GDM1 (cell line): ENCODE measurements around the gene TEX36.
"Not testable (repeated sequence)": the region's sequence is repeated elsewhere in the genome, so short reads cannot be mapped to it uniquely, and the experiment has no call there.

ENCODE experiments used
- DNase-seq: peaks from one replicate; lab custom pipeline; 2025; lab: John Stamatoyannopoulos, UW

The TEX36 gene

DNA sequence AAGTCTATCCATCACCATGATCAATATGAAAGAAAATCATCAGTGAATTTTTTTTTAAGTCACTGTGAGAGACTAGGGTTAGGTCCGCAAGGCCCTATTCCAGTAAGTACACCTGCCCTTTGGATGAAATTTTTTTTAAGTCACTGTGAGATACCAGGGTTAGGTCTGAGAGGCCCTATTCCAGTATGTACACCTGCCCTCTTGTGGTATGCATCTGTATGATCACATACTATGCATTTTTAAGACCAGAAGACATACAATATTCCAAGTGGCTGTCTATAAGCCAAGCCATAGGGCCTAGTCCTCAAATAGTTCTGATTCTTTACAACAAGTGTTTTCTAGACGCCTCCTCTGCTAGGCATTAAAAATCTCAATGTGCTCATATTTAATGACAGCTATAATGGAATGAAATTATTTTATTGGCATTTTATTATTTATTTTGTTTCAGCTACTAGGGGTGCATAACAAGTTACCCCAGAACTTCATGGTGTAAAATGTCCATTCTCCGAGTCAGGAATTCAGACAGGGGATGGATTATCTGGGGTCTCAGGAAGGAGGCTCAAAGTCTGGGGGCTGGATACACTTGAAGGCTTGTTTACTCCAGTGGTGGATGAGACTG lies 53.1 kb downstream of the TEX36 start:
- DNase-seq: no peak

DNA sequence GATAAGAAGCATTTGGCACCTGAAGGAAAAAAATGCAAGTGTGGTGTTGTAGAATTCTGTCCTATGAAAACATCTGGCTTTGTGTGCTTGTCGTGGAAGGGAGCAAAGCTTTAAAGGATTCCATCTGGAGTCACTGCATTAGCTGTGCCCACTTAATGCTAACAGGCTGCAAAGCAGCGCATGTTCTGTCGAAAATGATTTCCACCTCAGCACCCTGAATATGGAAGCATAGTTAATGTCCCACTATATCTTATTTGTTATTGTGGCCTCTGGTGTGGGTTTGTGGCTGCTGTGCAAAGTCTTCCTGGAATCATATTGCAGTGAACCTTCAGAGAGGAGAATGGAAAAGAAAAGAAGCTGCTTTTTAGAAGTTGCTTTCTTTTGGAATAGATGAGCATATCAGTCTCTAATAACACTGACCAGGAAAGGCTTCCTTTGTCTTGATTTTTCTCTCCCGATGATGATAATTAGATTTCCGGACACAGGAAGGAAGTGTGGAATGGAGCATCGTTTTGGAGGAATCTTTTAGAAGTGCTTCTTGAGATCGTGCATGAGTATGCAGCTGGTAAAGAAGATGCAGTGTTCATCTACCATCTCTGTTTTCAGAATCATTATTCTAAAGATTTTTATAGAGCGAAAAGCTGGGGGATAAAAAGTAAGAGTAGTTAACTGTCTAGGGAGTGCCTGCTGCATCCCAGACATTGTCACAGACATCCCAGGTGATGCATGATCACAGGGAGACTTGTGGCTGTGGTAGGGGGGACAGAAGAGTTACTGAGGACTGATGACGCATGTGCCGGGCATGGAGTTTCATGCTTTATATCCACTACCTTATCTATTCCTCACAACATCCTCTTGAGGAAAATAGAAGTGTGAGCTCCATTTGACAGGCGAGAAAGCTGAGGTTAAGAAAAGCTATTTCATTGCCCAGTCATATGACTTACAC lies 54.6 kb downstream of the TEX36 start:
- no peak for DNase-seq

DNA sequence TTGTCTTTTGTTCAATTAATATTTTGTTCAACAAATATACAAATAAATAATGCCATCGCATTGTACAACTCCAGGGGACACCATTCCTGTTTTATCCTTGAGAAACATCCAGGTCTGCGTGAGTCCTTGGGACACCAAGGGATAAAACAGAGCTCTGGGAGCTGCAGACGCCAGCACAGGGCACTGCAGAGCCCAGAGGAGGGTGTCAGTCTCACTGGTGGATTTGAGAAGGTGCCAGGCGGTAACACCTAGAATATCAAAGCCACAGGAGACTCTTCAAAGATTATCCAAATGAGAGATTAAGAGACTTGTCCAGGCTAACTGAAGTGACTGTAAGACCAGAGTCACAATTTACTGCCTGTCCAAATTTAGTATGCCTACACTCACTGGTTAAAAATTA lies 55.3 kb downstream of the TEX36 start:
- DNase-seq: no peak

GRCh38 chr10:125626671-125627070 lies 56.3 kb downstream of the TEX36 start:
- DNase-seq: no peak

- DNase-seq: no peak
These were observed 57.4 kb downstream of the TEX36 start for GRCh38 chr10:125625586-125625985.

- no peak for DNase-seq
These were observed 58.2 kb downstream of the TEX36 start for GRCh38 chr10:125624800-125625199.

- DNase-seq: no peak
These were observed 61.9 kb downstream of the TEX36 start for GRCh38 chr10:125621052-125621451.

- DNase-seq: no peak
These were observed 62.6 kb downstream of the TEX36 start for GRCh38 chr10:125620401-125620800.

GRCh38 chr10:125613062-125613461 lies 69.9 kb downstream of the TEX36 start:
- DNase-seq: not testable (repeated sequence)

- no peak for DNase-seq
These were observed 71.2 kb downstream of the TEX36 start for GRCh38 chr10:125611756-125612155.

DNA sequence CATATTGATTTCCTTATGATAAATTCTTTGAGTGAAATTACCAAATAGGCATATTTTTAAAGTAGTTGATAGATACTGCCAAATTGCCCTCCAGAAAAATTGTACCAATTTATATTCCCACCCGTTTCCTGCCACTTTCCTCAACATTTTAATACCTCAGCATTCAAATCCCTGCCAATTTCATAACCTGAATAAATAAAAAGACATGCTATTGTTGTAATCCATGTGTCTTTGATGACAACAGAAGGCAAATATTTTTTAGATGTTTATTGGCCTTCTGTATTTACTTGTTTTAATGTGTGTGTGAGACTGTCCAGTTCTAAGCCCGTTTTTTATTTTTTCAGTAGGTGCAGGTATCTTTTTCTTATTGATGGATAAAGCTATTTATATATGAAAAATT lies 71.7 kb downstream of the TEX36 start:
- no peak for DNase-seq

GRCh38 chr10:125609859-125610258 lies 73.1 kb downstream of the TEX36 start:
- DNase-seq: no peak

DNA sequence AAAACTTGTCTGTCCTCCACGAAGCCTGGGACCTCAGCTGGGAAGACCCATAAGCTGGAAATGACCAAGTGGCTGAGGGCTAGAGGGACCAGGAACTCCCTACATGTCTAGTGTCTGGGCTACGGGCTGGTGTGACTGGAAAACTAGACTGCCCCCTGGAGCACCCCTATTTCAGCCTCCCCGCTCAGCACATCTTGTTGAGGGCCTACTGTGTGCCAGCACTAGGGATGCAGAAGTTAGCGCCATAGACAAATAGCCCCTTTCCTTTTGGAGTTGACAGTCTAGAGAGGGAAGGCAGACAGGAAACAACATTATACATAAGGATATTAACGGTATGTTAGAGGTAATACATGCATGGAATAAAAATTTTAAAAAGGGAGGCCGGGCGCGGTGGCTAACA lies 74.5 kb downstream of the TEX36 start:
- DNase-seq: no peak

DNA sequence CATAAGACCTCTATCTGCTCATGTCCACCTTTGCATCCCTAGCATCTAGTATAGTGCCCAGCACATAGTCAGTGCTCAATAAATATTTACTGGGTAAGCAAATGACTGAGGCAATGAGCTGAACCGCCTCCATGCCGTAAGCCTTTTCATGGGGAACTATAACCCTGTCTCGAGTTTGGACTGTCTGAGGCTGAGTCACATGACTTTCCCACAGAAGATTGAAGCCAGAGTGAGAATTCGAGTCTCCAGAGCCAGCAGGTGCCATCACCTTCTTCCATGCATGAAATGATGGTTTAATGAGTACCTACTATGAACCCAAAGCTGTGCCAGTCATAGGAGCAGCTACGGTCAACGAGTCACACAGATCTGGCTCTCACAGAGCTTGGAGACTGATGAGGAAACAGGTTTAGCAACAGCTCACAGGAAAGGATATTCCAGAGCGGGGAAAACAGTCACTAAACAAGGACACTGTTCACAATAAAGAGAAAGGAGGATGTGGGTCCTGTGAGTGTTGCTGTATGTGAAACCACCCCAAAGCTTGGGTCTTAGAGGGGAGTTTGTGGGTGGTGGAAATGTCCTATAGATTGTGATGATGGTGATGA lies 75.2 kb downstream of the TEX36 start:
- DNase-seq: no peak

DNA sequence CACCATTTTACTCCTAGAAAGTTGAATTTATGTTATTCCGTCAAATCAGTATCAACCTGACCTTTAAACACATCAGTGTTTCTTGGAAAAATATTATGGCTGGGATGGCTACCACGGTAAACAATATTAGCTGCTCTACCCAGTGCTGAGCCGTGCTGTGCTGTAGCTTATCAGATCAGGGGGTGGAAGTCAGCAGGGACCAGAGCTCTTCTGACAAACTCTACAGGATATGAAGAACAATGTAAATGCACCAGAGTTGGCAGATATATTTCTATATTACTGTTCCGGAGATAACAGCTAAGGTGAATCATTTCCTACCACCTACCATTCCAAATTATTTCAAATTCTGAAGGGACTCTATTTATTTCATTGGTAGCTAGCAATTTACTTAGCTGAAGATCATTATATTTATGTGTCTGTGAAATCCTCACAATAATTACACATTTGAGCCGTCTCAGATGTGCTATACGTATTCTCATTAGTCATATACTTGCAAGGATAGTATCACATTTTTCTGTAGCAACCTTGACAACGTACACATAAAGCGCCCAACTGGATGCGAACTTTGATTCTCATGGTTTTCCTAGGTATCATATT lies 76.5 kb downstream of the TEX36 start:
- DNase-seq: no peak
